ENCODE data around the gene NAPB. TPM values are rescaled to one million over a fixed set of nuclear protein-coding genes. Genes with fewer than 3 reads are reported as not detected.

Gene NAPB
- total and polyA plus RNA-seq, 2 experiments from 2014 or later = 5.9 to 8.1 TPM

DNA sequence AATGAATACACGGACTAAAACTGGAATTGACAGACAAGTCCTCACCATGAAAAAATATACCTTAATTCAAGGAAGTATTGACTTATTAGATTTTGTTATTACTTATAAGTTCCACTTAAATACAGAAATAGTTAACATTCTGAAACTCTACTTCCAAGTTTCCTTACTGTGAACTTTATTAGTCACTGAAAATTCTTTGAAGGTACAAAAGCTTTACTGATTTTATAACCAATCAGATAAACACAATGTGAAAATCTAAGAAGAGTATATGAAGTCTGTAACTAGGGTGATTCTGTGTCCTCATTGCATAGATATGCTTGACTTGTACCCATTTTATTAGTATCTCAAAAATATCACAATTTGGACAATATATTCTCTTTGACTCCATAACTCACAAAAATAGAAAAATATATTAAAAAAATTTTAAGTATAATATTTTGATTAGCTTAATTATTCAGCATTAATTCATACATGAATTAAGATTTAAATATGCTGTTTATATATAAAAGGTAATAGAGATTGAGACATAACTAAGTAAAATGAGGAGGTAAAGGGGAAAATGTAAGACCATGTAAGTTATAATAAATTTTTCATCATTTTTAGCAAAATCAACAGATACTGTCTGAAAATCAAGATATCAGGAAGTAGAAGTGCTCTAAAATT lies 6.6 kb downstream of the NAPB start:
- in situ Hi-C loops (cut with MboI) = no loop called here

DNA sequence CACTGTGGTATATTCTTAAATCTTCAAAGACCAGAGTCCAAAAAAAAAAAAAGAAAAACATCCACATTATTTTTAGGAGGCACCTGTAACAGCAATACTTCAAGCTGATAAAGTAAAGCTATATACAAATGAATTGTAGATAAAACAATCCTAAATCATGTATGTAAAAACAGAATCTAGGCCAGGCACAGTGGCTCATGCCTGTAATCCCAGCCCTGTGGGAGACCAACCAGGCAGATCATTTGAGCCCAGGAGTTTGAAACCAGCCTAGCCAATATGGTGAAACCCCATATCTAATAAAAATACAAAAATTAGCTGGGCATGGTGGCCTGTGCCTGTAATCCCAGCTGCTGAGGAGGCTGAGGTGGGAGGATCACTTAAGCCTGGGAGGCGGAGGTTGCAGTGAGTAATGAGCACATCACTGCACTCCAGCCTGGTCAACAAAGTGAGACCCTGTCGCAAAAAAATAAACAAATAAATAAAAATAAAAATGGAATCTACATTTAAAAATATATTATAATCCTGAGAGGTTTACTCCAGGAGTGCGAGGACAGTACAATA lies 7.3 kb downstream of the NAPB start:
- no peak overlapping the region for H2AFZ ChIP-seq
- H3K4me2 ChIP-seq (ENCODE audit: unreplicated experiment) = no peak overlapping the region
- H4K20me1 ChIP-seq (ENCODE audit: insufficient read depth) = no peaks in the 10 kb centered on the region; the same call in 1 of the 2 replicates
- H3K27me3 ChIP-seq (replicated peaks; ENCODE audit: insufficient read depth) = no peaks in the 10 kb centered on the region
- peaks cover 100% of the 10 kb centered on the region for H3K79me2 ChIP-seq (ENCODE audit: insufficient read depth)
- H3K27ac ChIP-seq = no peak overlapping the region
- H3K4me3 ChIP-seq = no peak overlapping the region
- no peaks in the 10 kb centered on the region for H3K9me3 ChIP-seq (ENCODE audit: low read depth)
- no peak overlapping the region for H3K9ac ChIP-seq
- DNase-seq = no peak
- in situ Hi-C loops (cut with MboI) = no loop called here
- H3K36me3 ChIP-seq (ENCODE audit: low read depth) = no peaks in the 10 kb centered on the region
- peaks cover 2% of the 10 kb centered on the region for H3F3A ChIP-seq (ENCODE audit: insufficient read depth)
- H3K9me2 ChIP-seq (ENCODE audit: insufficient read depth) = no peaks in the 10 kb centered on the region
- peaks cover 30% of the 10 kb centered on the region for H3K4me1 ChIP-seq (ENCODE audit: insufficient read depth)
- WGBS, 2 experiments (ENCODE audit: low coverage in 1 of 2, low lambda C conversion rate in 2 of 2, missing lambda C conversion rate in 2 of 2) = 97 to 100% methylated on average over 3 of the region's 3 CpGs
- TF ChIP-seq EZH2 (IDR thresholded peaks at IDR 0.05; ENCODE audit: insufficient read depth, poor library complexity, severe bottlenecking) (no peak), EZH2phosphoT487 (IDR thresholded peaks at IDR 0.05; ENCODE audit: insufficient read depth, low read depth) (no peak)

More for the DNA sequence above, 6.6 kb downstream of the NAPB start:
- Histone ChIP-seq H3K4me2 (ENCODE audit: unreplicated experiment) (no peak overlapping the region), H3F3A (ENCODE audit: insufficient read depth) (peaks cover 9% of the 10 kb centered on the region), H3K9me3 (ENCODE audit: low read depth) (no peaks in the 10 kb centered on the region), H3K9me2 (ENCODE audit: insufficient read depth) (no peaks in the 10 kb centered on the region), H4K20me1 (ENCODE audit: insufficient read depth) (no peaks in the 10 kb centered on the region; the same call in 1 of the 2 replicates), H3K36me3 (ENCODE audit: low read depth) (no peaks in the 10 kb centered on the region), H3K79me2 (ENCODE audit: insufficient read depth) (peaks cover 100% of the 10 kb centered on the region), H3K27me3 (replicated peaks; ENCODE audit: insufficient read depth) (no peaks in the 10 kb centered on the region), H3K4me3 (no peak overlapping the region), H3K27ac (no peak overlapping the region), H3K9ac (no peak overlapping the region), H2AFZ (no peak overlapping the region), H3K4me1 (ENCODE audit: insufficient read depth) (peaks cover 37% of the 10 kb centered on the region)
- DNase-seq = no peak
- TF ChIP-seq EZH2 (IDR thresholded peaks at IDR 0.05; ENCODE audit: insufficient read depth, poor library complexity, severe bottlenecking) = no peak
- TF ChIP-seq EZH2phosphoT487 (IDR thresholded peaks at IDR 0.05; ENCODE audit: insufficient read depth, low read depth) = no peak
- 91 to 96% methylated on average over 1 of the region's 1 CpG for WGBS, 2 experiments (ENCODE audit: low coverage in 1 of 2, low lambda C conversion rate in 2 of 2, missing lambda C conversion rate in 2 of 2)

DNA sequence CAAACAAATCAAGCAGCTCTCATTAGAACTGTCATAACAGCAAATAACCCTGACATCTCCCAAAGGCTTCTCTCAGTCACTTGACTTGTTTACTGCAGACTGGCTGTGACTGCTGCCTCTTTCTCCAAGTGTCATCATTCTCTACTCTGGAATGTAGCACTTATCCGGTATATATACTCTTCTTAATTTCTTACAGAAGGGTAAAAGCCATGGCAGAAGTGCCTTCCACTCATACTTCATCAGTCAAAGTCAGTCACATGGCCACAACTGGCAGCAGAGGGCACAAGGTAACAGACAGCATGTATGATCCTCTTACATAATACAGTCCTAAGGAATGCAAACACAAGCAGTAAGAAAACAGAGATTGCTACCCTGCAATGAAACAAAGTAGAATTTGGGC lies 9.3 kb downstream of the NAPB start:
- Histone ChIP-seq H3K9ac (peak overlapping the region; percentile 18; the same call in 1 of the 2 replicates), H3K4me1 (ENCODE audit: insufficient read depth) (peaks cover 28% of the 10 kb centered on the region), H3K4me3 (no peak overlapping the region), H3K9me3 (ENCODE audit: low read depth) (no peaks in the 10 kb centered on the region), H2AFZ (no peak overlapping the region), H3K79me2 (ENCODE audit: insufficient read depth) (peaks cover 100% of the 10 kb centered on the region), H3F3A (ENCODE audit: insufficient read depth) (no peaks in the 10 kb centered on the region), H3K27ac (peak overlapping the region; percentile 34), H3K9me2 (ENCODE audit: insufficient read depth) (no peaks in the 10 kb centered on the region), H3K4me2 (ENCODE audit: unreplicated experiment) (peak overlapping the region; percentile 43), H4K20me1 (ENCODE audit: insufficient read depth) (peaks cover 5% of the 10 kb centered on the region), H3K36me3 (ENCODE audit: low read depth) (no peaks in the 10 kb centered on the region), H3K27me3 (replicated peaks; ENCODE audit: insufficient read depth) (no peaks in the 10 kb centered on the region)
- TF ChIP-seq EZH2 (IDR thresholded peaks at IDR 0.05; ENCODE audit: insufficient read depth, poor library complexity, severe bottlenecking) (no peak), EZH2phosphoT487 (IDR thresholded peaks at IDR 0.05; ENCODE audit: insufficient read depth, low read depth) (no peak)
- WGBS, 2 experiments (ENCODE audit: low coverage in 1 of 2, low lambda C conversion rate in 2 of 2, missing lambda C conversion rate in 2 of 2) = 3 to 13% methylated on average over 1 of the region's 1 CpG
- in situ Hi-C loops (cut with MboI) = no loop called here
- DNase-seq = peak; percentile 45

DNA sequence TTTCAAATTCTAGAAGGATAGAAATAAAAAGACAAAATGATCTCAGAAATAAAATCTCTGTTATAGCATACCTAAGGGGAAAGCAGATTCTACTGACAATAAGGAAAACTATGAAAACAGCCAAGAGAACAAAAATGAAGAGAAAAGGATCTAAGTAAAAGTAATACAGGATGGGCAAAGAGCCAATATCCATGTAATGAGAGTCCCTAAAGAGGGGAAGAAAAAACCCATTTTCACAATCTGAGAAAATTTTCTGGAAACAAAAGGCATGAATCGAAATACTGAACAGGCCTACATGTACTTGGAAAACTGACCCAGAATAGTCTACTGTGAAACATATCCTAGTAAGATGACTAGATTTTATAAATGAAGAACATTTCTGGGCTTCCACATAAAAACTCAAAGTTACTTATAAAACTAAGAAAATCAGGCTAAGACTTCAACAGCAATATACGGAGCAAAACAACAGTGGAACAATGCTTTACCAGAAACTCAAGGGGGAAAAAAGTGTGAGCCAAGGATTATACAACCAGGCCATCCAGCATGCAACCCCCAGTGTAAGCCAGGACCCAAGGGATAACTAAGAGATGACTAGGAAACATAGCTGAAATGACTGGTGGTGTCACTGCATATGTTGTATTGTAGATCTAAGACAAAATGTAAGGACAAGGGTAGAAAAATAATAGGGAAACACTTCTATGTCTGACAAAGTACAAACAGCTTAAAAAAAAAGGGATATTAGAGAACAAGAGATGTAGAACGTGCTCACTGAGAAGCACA lies 10.2 kb downstream of the NAPB start:
- peaks cover 5% of the 10 kb centered on the region for H4K20me1 ChIP-seq (ENCODE audit: insufficient read depth)
- in situ Hi-C loops (cut with MboI) = no loop called here
- peak; percentile 26 for DNase-seq

More for the DNA sequence above, 10.2 kb downstream of the NAPB start:
- TF ChIP-seq EZH2 (IDR thresholded peaks at IDR 0.05; ENCODE audit: insufficient read depth, poor library complexity, severe bottlenecking) (no peak), EZH2phosphoT487 (IDR thresholded peaks at IDR 0.05; ENCODE audit: insufficient read depth, low read depth) (no peak)
- Histone ChIP-seq H3F3A (ENCODE audit: insufficient read depth) (no peaks in the 10 kb centered on the region), H3K27me3 (replicated peaks; ENCODE audit: insufficient read depth) (no peaks in the 10 kb centered on the region), H3K4me3 (no peak overlapping the region), H3K9me3 (ENCODE audit: low read depth) (no peaks in the 10 kb centered on the region), H3K9me2 (ENCODE audit: insufficient read depth) (no peaks in the 10 kb centered on the region), H3K36me3 (ENCODE audit: low read depth) (no peaks in the 10 kb centered on the region), H3K79me2 (ENCODE audit: insufficient read depth) (peaks cover 100% of the 10 kb centered on the region), H3K27ac (peak overlapping the region; percentile 34), H3K4me1 (ENCODE audit: insufficient read depth) (peaks cover 26% of the 10 kb centered on the region), H3K9ac (peak overlapping the region; percentile 18; the same call in 1 of the 2 replicates), H3K4me2 (ENCODE audit: unreplicated experiment) (peak overlapping the region; percentile 9), H2AFZ (no peak overlapping the region)
- WGBS, 2 experiments (ENCODE audit: low coverage in 1 of 2, low lambda C conversion rate in 2 of 2, missing lambda C conversion rate in 2 of 2) = 68 to 75% methylated on average over 3 of the region's 3 CpGs

All from GM23248 (cell line).